Mesenchymal stem cell (in vitro differentiated cells and primary cell): ENCODE results near the gene ZFP14.

Source experiments
- DNase-seq: peaks from one replicate; pipeline ENCODE4 v3.0.0-alpha.2; 2013
- H2AFZ ChIP-seq: one replicate; pipeline ENCODE4 v1.6.1; 2013; ENCODE audit warnings: low read depth, mild to moderate bottlenecking, control low read depth, inconsistent platforms, low read length, moderate library complexity
- H2AK5ac ChIP-seq: 2 replicates; pipeline ENCODE4 v1.6.1; 2013; ENCODE audit warnings: low read length, moderate library complexity, mild to moderate bottlenecking, inconsistent platforms; ENCODE audit not compliant: severe bottlenecking
- H2BK120ac ChIP-seq: one replicate; pipeline ENCODE4 v1.6.1; 2013; ENCODE audit warnings: low read depth, mild to moderate bottlenecking, inconsistent platforms, low read length, moderate library complexity
- H2BK12ac ChIP-seq, 2 experiments: one replicate each; pipeline ENCODE4 v1.6.1; 2013; ENCODE audit warnings: inconsistent platforms in 2 of 2, low read length in 2 of 2, mild to moderate bottlenecking in 2 of 2, moderate library complexity in 2 of 2, control low read depth in 1 of 2
- H2BK15ac ChIP-seq: one replicate; pipeline ENCODE4 v1.6.1; 2013; ENCODE audit warnings: mild to moderate bottlenecking, low read depth, inconsistent platforms; ENCODE audit not compliant: poor library complexity, severe bottlenecking
- H2BK5ac ChIP-seq: 2 replicates; pipeline ENCODE4 v1.6.1; 2013; ENCODE audit warnings: low read depth, mild to moderate bottlenecking, low read length, control low read depth, inconsistent platforms; ENCODE audit not compliant: poor library complexity, severe bottlenecking
- H3K14ac ChIP-seq, 2 experiments: one replicate each; pipeline ENCODE4 v1.6.1; 2013; ENCODE audit warnings: inconsistent platforms in 2 of 2, low read length in 2 of 2, control low read depth in 1 of 2, mild to moderate bottlenecking in 1 of 2, moderate library complexity in 1 of 2
- H3K18ac ChIP-seq, 2 experiments: one replicate each; pipeline ENCODE4 v1.6.1; 2013; ENCODE audit warnings: inconsistent platforms in 2 of 2, low read length in 2 of 2, control low read depth in 1 of 2, low read depth in 1 of 2, mild to moderate bottlenecking in 1 of 2
- H3K23ac ChIP-seq, 2 experiments: one replicate each; pipeline ENCODE4 v1.6.1; 2013; ENCODE audit warnings: inconsistent platforms in 2 of 2, low read length in 2 of 2, mild to moderate bottlenecking in 2 of 2, moderate library complexity in 2 of 2, control low read depth in 1 of 2
- H3K27ac ChIP-seq: 2 replicates; pipeline ENCODE4 v1.5.1; 2013; ENCODE audit warnings: mild to moderate bottlenecking, moderate library complexity, low read length, control low read depth, inconsistent platforms; ENCODE audit not compliant: poor library complexity, severe bottlenecking
- H3K27me3 ChIP-seq, 2 experiments: 2 replicates each; pipeline versions ENCODE4 v1.6.1 to v1.7.0; 2013; ENCODE audit warnings: low read length in 2 of 2, mild to moderate bottlenecking in 2 of 2, moderate library complexity in 2 of 2, control low read depth in 1 of 2, inconsistent platforms in 1 of 2; ENCODE audit not compliant: control insufficient read depth in 1 of 2, insufficient read depth in 1 of 2
- H3K36me3 ChIP-seq, 2 experiments: 2 replicates each; pipeline versions ENCODE4 v1.6.1 to v1.7.0; 2013; ENCODE audit warnings: low read length in 2 of 2, control low read depth in 1 of 2, inconsistent platforms in 1 of 2, low read depth in 1 of 2, mild to moderate bottlenecking in 1 of 2; ENCODE audit not compliant: insufficient read depth in 2 of 2, control insufficient read depth in 1 of 2
- H3K4ac ChIP-seq, 2 experiments: one replicate each; pipeline ENCODE4 v1.6.1; 2013; ENCODE audit warnings: inconsistent platforms in 2 of 2, low read length in 2 of 2, mild to moderate bottlenecking in 2 of 2, moderate library complexity in 2 of 2, control low read depth in 1 of 2, low read depth in 1 of 2
- H3K4me1 ChIP-seq: 2 replicates; pipeline ENCODE4 v1.6.1; 2013; ENCODE audit warnings: low read depth, low read length, control low read depth; ENCODE audit not compliant: control insufficient read depth, insufficient read depth
- H3K4me2 ChIP-seq: 2 replicates; pipeline ENCODE4 v1.6.1; 2013; ENCODE audit warnings: low read length, mild to moderate bottlenecking, inconsistent platforms; ENCODE audit not compliant: poor library complexity, severe bottlenecking
- H3K4me3 ChIP-seq, 2 experiments: 2 replicates each; pipeline versions ENCODE4 v1.5.1 to v1.7.0; 2013; ENCODE audit warnings: low read length in 2 of 2, mild to moderate bottlenecking in 2 of 2, control low read depth in 1 of 2, low read depth in 1 of 2; ENCODE audit not compliant: insufficient read depth in 1 of 2
- H3K79me1 ChIP-seq: replicated peaks from 2 replicates; pipeline ENCODE4 v1.6.1; 2013; ENCODE audit warnings: mild to moderate bottlenecking, control low read depth, low read length, inconsistent platforms; ENCODE audit not compliant: poor library complexity, severe bottlenecking
- H3K9ac ChIP-seq: 2 replicates; pipeline ENCODE4 v1.7.0; 2013; ENCODE audit warnings: mild to moderate bottlenecking, low read length, moderate library complexity
- H3K9me3 ChIP-seq: 2 replicates; pipeline ENCODE4 v1.7.0; 2013; ENCODE audit warnings: mild to moderate bottlenecking, low read length; ENCODE audit not compliant: control insufficient read depth
- H4K8ac ChIP-seq: one replicate; pipeline ENCODE4 v1.6.1; 2013; ENCODE audit warnings: inconsistent platforms, mild to moderate bottlenecking, low read length, moderate library complexity
- H4K91ac ChIP-seq: one replicate; pipeline ENCODE4 v1.6.1; 2013; ENCODE audit warnings: mild to moderate bottlenecking, low read length, inconsistent platforms
- WGBS: methylation state at CpG from one replicate; pipeline ENCODE4 v1.1.7; 2013; ENCODE audit warnings: mixed read lengths; 5-methylcytosine and 5-hydroxymethylcytosine counted together

The ZFP14 gene

GRCh38 chr19:36409841-36410240, 30.8 kb upstream of the ZFP14 start:
- no peak overlapping the region for H3K4me2 ChIP-seq
- H3K79me1 ChIP-seq, result peaks cover 19% of the 10 kb centered on the region
- H2AFZ ChIP-seq, result no peak overlapping the region
- no peak overlapping the region for H2BK15ac ChIP-seq
- no peak overlapping the region for H4K8ac ChIP-seq
- no peak overlapping the region for H2AK5ac ChIP-seq
- H3K18ac ChIP-seq, result no peak overlapping the region
- 94% methylated on average over 5 of the region's 5 CpGs for WGBS
- no peak overlapping the region for H3K9ac ChIP-seq
- H3K27me3 ChIP-seq, result no peaks in the 10 kb centered on the region
- no peak for DNase-seq
- H3K4me3 ChIP-seq, result peak overlapping the region in 1 of 2 experiments; percentile 43
- no peak overlapping the region for H3K14ac ChIP-seq
- H2BK12ac ChIP-seq, result no peak overlapping the region
- H3K4me1 ChIP-seq, result no peaks in the 10 kb centered on the region
- no peak overlapping the region for H3K4ac ChIP-seq
- no peak overlapping the region for H2BK5ac ChIP-seq
- peaks cover 26 to 76% of the 10 kb centered on the region in 2 experiments for H3K36me3 ChIP-seq
- H3K27ac ChIP-seq, result no peak overlapping the region
- H4K91ac ChIP-seq, result no peak overlapping the region
- H3K23ac ChIP-seq, result no peak overlapping the region
- peaks cover 87% of the 10 kb centered on the region for H3K9me3 ChIP-seq
- no peak overlapping the region for H2BK120ac ChIP-seq

DNA sequence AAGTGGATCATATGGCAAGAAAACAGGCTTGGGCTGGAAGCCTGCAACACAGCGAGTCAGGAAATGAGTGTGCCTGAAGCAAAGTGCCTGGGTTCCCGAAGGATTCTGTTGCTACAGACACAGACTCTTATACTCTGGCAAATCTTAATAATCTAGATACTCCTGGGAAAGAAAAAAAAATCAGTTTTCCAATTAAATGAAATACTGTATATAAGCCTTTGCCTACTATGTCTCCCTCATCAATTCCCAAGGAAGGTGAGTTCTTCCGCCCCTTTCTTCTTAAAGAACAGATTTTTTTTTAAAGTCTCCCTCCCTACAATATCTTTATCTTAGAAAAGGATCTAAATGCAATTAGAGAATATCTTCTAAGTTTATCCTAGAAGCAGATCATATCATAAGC, 29.1 kb upstream of the ZFP14 start:
- H3K18ac ChIP-seq, result no peak overlapping the region
- H2BK15ac ChIP-seq, result no peak overlapping the region
- H3K9me3 ChIP-seq, result peaks cover 90% of the 10 kb centered on the region
- H3K36me3 ChIP-seq, result peaks cover 36 to 86% of the 10 kb centered on the region in 2 experiments
- no peak overlapping the region for H3K23ac ChIP-seq
- no peak overlapping the region for H2AK5ac ChIP-seq
- no peaks in the 10 kb centered on the region for H3K27me3 ChIP-seq
- H3K4me3 ChIP-seq, result peak overlapping the region in 1 of 2 experiments; percentile 62
- H3K79me1 ChIP-seq, result peaks cover 19% of the 10 kb centered on the region
- no peak for DNase-seq
- no peaks in the 10 kb centered on the region for H3K4me1 ChIP-seq
- no peak overlapping the region for H2BK12ac ChIP-seq
- no peak overlapping the region for H4K91ac ChIP-seq
- H3K9ac ChIP-seq, result no peak overlapping the region
- no peak overlapping the region for H3K4me2 ChIP-seq
- no peak overlapping the region for H2AFZ ChIP-seq
- H3K4ac ChIP-seq, result no peak overlapping the region
- H3K14ac ChIP-seq, result no peak overlapping the region
- H4K8ac ChIP-seq, result no peak overlapping the region
- no peak overlapping the region for H2BK120ac ChIP-seq
- 100% methylated on average over 2 of the region's 3 CpGs for WGBS
- no peak overlapping the region for H3K27ac ChIP-seq
- H2BK5ac ChIP-seq, result no peak overlapping the region

- Histone ChIP-seq H3K23ac (no peak overlapping the region), H2AK5ac (no peak overlapping the region), H4K8ac (no peak overlapping the region), H3K27me3 (no peaks in the 10 kb centered on the region), H3K4me3 (peak overlapping the region in 1 of 2 experiments; percentile 62), H3K4me2 (no peak overlapping the region), H2AFZ (no peak overlapping the region), H3K27ac (no peak overlapping the region), H3K4me1 (no peaks in the 10 kb centered on the region), H3K14ac (no peak overlapping the region), H4K91ac (no peak overlapping the region), H3K9me3 (peaks cover 90% of the 10 kb centered on the region), H3K9ac (no peak overlapping the region), H3K4ac (no peak overlapping the region), H3K79me1 (peaks cover 9% of the 10 kb centered on the region), H3K18ac (no peak overlapping the region), H2BK15ac (no peak overlapping the region), H2BK5ac (no peak overlapping the region), H2BK120ac (no peak overlapping the region), H3K36me3 (peaks cover 42 to 92% of the 10 kb centered on the region in 2 experiments), H2BK12ac (no peak overlapping the region)
- 100% methylated on average over 3 of the region's 3 CpGs for WGBS
- DNase-seq, result no peak
Observed at GRCh38 chr19:36404498-36404897, 25.5 kb upstream of the ZFP14 start.

- Histone ChIP-seq H3K27ac (no peak overlapping the region), H2AFZ (no peak overlapping the region), H3K27me3 (no peaks in the 10 kb centered on the region), H3K36me3 (peaks cover 49 to 88% of the 10 kb centered on the region in 2 experiments), H2BK5ac (no peak overlapping the region), H3K4me2 (no peak overlapping the region), H4K91ac (no peak overlapping the region), H3K9ac (no peak overlapping the region), H3K79me1 (peaks cover 2% of the 10 kb centered on the region), H3K14ac (no peak overlapping the region), H2BK15ac (no peak overlapping the region), H2AK5ac (no peak overlapping the region), H3K4me3 (peak overlapping the region in 1 of 2 experiments; percentile 20), H3K4ac (no peak overlapping the region), H4K8ac (no peak overlapping the region), H3K9me3 (peaks cover 92% of the 10 kb centered on the region), H3K4me1 (no peaks in the 10 kb centered on the region), H2BK12ac (no peak overlapping the region), H3K23ac (no peak overlapping the region), H3K18ac (no peak overlapping the region), H2BK120ac (no peak overlapping the region)
- WGBS, result 97% methylated on average over 7 of the region's 7 CpGs
- DNase-seq, result no peak
Observed at GRCh38 chr19:36401475-36401874, 22.5 kb upstream of the ZFP14 start.
